HG03354 (cell line): ENCODE measurements around the gene ATP10A.
"Not testable (repeated sequence)": the region's sequence is repeated elsewhere in the genome, so short reads cannot be mapped to it uniquely, and the experiment has no call there.

Source experiments
- ATAC-seq: cut with Tn5 transposase; IDR thresholded peaks from one replicate; pipeline ENCODE4 v1.9.1; 2021; ENCODE audit warnings: mild to moderate bottlenecking; ENCODE audit not compliant: unreplicated experiment, poor library complexity, severe bottlenecking

The ATP10A gene

DNA sequence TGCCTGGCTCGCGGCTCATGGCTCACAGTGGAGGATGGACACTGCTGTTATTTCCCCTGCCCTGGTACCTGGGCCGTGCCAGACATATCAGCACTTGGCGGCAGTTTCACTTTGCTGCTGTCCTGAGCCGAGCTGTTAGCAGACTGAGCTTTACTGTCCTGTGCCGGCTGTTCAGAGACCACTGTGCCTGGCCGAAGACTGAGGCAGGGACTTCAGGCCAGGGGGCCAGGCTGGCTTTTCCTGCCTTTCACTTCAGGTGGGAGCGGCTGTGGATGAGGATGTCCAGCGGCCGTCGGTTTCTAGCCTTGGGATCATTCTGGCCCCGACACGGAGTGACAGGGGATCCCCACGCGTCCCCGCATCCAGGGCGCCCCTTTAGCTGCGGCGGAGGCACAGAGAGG lies 1.1 kb downstream of the ATP10A start:
- ATAC-seq, result no peak

DNA sequence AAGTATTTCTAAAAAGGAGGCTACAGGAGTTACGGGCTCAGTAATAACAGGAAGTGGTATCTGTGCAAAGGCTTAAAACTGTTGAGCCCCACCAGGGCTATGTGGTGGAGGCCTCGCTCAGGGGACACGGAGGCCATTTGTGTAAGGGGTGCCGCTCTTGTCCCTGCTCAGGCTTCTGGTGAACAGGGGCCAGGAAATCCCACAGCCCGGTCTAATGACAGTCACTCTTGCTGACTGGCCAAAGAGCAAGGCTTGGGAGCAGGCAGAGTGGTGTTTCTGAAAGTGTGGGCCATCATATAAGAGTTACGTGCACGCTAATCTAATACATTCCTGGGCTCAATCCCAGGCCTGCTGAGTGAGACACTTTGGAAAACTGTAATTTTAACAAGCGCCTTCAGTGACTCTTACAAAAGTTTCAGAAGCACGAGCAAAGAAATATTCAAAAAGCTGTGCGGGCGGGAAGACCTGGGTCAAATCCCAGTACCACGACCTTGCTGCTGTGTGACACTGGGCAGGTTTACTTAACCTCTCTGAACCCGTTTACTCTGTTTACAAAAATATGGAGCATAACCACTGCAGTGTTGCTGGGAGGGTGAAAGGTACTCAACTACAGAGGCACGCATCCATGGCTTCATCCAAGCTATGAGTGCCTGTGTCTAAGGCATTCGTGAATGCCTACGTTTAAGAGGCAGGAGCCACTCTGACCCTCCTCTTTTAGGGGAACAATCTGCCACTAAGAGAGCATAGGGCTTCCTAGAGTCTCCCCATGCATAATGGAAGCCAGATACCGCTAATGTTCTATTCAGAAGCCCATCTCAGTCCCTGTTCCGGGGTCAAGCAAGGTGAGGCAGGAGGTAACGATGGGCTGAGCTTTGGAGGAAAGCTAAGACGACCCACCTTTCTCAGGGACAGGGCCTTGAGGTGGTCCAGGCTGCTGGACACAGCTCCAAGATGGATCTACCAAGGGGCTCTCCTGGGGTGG lies 2.0 kb downstream of the ATP10A start:
- no peak for ATAC-seq

DNA sequence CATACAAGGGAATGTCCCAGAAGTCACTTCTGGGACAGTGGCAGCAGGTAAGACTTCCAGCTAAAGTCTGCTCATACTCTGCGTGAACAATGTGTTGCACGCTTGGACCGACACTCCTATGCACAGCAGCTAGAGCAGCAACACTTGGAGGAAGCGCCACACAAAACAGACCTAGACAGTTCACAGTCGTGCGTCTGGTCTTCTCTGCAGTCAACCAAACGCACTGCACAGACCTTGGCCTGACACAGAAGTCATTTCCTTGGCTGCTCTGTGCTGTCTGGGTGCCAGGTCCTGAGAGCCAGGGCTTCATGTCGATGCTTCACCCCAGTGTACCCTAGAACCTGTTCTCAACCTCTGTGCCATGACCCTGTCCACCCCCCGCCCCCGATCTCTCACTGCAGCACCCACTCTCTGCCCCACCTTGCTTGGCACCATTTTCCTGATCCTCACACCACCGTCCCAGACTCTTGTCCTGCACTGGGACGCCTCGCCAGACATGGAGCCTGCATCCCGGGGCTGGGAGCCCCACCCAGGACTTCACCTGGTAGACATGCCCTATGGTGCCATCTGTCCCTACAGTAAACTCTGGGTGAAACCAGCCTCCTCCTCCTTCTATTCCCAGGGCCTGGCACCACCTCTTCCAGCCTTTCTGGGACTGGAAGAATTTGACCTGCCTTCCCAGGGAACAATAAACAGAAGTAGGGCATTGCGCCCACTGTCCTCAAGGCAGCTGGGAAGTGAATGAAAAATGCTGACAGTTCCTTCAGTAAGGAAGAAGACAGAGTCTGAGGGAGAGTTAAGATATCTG lies 3.1 kb downstream of the ATP10A start:
- ATAC-seq, result no peak

DNA sequence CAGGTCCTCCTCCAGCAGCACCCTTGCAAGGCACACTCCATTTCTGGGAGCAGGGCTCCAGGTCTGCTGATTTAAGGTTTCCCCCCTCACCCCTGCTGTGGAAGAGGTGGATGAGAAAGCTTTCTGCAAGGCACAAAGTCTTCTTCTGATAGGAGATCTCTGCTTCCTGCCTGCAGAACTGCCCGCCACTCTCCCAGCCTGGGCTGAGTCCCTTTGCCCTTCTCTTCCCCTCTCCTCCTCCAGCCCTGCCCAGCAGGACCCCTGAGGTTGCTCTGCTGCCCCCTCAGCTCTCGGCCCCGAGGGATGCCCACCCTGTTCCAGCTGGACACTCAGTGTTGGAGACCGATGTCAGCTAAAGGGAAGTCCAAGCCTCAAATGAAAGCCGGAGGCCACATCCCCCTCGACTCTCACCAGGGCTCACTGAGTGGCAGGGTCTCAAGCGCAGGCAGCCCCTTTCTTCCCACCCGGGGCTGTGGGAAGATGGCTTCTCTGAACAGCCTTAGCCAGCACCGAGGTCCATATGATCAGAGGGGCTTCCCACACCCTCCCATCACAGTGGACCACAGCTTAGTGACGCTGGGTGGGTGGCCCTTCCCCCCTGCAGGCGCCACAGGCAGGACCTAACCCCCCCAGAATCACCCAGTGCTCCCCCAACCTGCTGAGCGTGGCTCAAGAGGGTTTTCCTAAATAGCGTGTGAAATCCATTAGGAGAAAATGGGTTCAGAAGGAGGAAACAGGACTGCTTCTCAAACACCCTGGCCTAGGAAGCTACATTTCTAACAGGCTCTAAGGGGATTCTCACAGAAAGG lies 4.0 kb downstream of the ATP10A start:
- ATAC-seq, result no peak

DNA sequence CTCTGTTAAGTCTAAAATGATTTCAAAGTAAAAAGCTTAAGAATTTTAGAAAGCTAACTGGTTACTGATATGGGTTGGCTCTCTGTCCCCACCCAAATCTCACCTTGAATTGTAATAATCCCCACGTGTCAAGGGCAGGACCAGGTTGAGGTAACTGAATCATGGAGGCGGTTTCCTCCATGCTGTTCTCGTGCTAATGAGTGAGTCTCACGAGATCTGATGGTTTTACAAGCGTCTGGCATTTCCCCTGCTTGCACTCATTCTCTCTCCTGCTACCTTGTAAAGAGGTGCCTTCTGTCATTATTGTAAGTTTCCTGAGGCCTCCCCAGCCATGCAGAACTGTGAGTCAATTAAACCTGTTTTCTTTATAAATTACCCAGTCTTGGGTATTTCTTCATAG lies 7.1 kb downstream of the ATP10A start:
- ATAC-seq, result not testable (repeated sequence)

DNA sequence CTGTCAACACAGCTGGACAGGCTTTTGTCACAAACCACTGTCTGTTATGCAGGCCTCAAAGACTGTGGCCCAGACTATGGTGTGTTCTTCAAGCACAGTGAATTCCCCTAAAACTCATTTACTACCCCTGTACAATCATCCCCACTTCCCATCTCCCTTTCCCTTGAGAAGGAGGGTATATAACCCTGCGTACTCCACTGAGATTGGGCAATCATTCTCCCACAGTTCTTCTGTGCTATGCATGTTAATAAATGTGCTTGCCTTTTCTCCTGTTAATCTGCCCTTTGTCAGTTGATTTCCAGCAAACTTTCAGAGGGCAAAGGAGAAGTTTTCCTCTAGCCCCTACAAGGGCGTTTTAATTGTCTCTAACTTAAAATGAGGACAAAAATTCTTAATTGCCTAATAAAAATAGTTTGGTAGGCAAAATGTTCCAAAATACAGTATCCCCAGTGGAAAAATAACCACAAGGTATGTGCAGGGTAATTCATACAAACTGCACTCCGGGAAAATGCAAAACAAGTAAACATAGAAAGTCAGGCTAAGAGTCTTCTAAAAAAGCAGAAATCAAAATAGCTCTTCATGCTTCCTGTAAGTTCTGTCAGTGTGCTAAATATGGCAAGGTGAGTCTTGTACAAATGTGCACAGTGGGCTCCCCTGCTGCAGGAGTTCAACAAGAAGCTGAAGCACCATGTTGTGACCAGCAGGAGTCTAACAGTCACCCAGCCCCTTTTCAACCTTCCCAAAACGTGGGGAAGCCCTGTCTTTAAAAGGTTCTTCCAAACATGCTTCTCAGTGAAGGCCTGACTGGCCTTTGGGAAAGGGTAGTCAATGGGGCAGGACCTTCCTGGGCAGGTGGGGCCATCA lies 10.2 kb downstream of the ATP10A start:
- ATAC-seq, result no peak

DNA sequence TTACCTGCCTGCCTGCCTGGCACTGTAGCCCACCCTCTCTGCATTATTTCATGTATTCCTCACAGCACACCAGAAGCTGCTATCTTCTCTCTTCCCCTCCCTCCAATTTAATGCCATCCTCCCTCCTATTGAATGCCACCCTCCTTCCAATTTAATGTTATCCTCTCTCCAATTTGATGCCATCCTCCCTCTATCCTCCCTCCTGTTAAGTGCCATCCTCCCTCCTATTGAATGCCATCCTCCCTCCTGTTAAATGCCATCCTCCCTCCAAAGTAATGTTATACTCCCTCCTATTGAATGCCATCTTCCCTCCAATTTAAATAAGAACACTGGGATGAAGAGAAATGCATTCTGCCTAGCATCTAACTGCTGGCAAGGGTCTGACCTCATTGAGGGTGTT lies 11.1 kb downstream of the ATP10A start:
- no peak for ATAC-seq

DNA sequence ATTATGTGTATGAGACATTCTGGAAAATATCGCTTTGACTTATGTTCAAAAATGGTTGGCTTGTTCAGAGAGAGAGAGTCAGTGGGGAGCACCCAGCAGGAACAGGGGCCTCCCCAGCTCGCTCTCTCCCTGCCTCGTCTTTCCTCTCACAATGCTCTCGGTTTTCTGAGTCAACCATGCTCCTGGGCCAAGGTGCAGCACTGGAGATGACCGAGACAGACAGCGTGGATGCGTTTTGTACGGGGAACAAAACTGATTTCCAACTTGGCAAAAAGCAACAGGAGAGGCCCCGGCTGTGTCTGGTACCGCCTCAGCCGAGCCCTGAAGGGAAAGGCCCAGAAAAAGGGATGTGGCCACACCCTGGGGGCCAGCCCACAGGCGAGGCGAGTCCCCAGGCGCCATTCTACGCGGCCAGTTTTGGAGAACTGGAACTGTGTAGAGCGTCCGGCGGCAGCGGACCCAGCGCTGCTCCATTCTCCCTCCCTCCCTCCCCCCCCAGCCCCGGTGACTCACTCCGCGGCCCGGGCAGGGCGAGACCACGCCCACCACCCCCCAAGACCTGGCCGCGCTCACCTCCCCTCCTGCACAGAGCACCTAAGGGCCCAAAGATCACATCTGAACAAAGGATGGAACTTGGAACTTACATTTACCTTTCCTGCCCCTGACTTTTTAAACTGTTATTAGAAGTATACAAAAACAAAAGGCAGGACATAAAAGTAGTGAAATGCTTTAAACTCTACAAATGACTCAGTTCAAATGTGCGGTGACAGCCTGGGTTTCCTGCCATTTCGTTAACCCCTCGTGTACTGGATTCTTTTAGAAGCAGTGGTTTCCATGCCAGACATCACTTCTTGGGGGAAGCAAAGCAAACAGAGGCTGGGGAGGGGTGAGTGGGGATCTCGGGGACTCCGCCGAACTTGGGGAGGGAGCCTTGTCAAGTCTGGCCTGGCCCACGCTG lies 12.7 kb downstream of the ATP10A start:
- peak; percentile 88 for ATAC-seq

DNA sequence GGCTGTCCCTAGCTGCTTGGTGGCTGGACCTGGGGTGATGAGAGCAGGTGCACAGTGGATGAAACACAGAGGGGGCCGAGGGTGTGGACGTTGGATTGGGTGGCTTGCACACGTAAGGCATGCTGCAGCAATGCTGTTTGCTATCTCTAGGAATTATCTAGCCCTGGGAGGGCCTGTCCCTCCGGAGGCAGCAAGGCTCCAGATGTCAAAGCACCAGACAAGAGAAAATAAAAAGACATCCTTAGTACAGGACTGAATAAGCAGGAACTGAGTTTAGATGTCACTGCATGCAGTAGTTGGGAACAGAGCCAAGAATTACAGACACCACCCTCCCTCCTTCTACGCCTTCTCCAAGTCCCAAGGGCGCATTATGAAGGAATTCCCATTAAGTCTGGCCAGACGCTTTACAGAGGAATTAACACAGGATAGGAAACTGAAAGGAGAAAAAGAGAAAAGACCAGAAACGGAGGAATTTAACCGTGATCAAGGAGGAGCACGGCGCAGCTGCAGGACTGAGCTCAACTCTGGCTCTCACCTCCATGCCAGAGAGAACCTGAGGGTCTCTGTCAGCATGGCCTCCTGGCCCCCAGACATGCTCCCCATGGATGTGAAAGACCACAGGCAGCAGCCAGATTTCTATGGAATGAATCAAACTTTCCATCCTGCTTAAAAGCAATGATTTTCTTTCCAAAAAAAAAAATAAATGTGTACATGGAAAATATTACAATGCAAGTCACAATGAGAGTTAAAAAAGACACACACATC lies 13.8 kb downstream of the ATP10A start:
- no peak for ATAC-seq

DNA sequence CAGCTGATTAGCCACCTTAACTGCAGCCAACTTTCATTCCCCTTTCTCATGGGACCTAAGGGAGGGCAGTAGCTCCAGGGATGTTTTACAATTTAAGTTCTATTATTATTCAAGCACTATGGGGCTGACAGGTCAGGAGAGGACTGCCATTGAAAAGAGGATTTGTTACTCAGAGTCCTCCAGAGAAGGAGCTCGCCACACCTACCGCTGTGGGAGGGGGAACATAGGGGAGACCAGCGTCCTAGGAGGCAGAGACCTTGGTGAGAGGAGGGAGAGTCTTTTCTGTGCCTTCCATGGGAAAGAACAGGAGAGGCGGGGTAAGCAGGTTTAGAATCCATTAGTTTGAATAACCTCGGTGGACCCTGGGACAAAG lies 14.4 kb downstream of the ATP10A start:
- ATAC-seq, result no peak

DNA sequence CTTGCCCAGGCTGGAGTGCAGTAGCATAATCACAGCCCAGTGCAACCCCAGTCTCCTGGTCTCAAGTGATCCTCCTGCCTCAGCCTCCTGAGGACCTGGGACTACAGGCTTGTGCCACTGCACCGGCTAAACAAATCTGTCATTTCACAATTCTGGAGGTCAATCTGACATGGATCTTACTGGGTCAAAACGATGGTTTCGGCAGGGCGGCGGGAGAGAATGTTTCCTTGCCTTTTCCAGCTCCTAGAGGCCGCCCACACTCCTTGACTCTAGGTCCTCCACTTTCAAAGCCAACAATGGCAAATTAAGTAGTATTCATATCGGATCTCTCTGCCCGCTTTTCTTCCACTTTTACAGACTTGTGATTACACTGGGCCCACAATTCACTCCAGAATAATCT lies 14.8 kb downstream of the ATP10A start:
- ATAC-seq, result no peak

DNA sequence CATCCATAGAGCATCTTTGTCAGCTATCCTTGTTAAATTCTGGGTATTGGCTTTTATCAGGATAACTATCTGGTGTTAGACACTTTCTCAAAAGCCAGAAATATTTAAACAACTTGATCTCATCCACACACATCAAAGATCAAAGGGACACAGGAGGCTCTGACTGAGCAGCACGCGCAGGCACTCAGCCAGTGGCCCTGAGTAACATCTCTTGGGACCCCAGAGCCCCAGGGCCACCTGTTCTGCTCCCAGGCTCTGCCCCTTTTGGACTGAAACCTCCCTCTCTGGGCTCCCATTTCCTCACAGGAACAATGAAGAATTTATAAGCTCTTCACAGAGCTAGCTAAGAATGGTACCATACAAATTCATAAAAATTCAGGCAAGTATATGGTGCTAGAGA lies 16.1 kb downstream of the ATP10A start:
- ATAC-seq, result no peak

DNA sequence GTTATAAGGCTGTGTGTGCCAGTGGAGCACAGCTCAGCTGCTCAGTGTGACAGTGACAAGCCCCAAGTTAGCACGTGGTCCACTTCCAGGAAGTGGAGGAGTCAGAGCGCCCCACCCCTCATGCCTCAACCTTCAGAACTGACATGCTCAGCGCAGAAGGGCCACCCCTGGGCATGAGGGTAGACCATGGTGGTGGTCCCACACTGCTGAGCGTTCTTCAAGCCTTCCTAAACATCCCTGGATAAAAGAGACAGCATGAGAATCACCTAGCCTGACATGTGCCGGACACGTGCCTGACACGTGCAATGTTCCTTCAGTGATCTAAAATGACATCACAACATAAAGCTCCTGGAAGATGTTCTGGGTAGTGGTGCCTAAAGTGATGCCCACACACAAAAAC lies 16.8 kb downstream of the ATP10A start:
- ATAC-seq, result no peak

DNA sequence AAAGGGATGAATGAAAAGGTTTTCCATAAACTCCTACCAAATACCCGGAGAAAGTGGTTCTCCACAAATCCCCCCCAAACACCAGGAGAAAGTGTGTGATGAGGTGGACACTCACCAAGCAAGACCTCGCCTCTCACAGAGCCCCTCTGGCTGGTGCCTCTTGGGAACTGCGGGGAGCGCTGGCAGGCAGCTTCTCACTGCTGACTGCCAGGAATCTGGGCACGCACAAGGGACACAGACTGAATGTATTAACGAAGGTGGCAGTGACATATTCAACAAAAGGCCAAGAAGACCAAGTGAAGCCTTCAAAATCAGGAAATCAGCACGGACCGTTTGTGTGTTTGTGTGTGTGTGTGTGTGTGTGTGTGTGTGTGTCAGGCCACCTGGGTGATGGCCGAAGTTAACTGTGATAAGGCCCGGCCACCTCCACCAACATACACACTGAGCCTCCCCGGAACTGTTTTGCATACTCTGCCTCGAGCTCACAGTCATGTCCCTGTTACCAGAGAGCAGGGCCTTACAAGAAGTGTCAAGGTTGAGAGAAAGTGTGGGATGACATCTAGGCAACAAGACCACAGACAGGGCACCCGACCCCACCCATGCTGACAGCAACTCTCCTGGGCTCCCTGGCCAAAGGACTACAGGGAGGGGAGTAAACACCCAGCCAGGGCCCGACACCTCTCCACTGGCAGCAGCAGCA lies 18.0 kb downstream of the ATP10A start:
- no peak for ATAC-seq

DNA sequence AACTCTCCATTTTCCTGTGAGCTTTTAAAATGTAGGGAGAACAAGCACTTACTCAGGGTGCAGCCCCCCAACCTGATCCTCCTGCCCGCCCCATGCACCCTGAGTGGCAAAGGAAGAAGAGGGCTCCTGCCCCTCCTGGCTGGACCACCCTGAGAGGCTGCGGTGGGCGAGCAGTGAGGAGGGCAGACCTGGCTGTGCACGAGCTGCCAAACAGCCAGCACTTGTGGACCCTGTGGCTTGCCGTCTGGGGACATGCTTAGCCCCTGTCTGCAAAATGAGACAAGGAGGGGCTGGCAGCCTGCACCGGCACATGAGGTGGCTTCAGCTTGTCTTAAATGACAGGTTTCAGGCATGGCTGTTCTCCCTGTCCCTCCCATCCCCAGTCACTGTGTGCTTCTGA lies 18.6 kb downstream of the ATP10A start:
- no peak for ATAC-seq

DNA sequence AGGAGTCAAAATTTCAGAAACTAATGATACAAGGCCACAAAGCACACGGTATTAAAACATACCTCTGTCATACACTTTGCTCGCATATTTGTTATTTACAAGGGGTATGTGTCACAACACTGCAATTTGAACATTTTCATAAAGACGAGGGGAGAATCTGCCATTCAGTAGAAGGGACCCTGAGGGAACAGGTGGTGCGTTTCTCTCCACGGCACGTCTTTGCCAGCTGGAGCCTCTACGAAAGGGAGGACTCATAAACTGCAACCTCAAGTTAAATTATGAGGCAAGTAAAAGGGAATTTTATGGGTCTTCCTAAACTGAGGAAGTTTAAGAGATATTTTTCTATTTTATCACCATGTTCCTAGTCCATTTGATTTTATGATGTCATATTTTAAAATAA lies 19.1 kb downstream of the ATP10A start:
- no peak for ATAC-seq

DNA sequence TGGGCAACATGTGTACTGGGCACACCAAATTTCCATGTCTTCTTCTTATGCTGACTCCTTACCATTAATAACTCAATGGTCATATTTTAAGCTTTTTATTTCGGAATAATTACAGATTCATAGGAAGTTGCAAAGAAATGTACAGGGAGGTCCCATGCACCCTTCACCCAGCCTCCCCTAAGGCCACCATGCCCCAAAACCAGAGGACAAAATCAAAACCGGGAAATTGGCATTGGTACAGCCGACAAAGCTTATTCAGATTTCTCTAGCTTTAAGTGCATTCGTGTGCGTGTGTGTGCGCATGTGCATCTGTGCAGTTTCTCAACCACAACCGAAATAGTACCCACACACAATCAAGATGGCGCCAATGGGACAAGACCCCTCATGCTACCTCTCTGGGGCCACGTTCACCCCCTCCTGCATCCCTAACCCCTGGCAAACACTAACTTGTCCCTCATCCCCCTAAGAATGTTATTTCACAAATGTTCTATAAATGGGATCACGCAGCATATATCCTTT lies 23.4 kb downstream of the ATP10A start:
- no peak for ATAC-seq
